ENCODE results near the gene CREB3L4. TPM values are rescaled to one million over a fixed set of nuclear protein-coding genes. Genes with fewer than 3 reads are reported as not detected.

The CREB3L4 gene
- total and polyA plus RNA-seq, 4 donors: 4.4 to 10.3 (median 8.8) TPM

GRCh38 chr1:153945131-153945794 lies 22.4 kb upstream of the CREB3L4 start:
- H3K27ac ChIP-seq (ENCODE audit: low read depth in 1 of 2, low read length in 2 of 2): peak overlapping the region; percentile 94 to 95
- H3K27me3 ChIP-seq (ENCODE audit: control insufficient read depth in 4 of 4, insufficient read depth in 4 of 4, low read length in 3 of 4): no peaks in the 10 kb centered on the region
- H3K9ac ChIP-seq (ENCODE audit: low read depth in 1 of 2, low read length in 2 of 2): peak overlapping the region; percentile 24 to 85
- no peaks in the 10 kb centered on the region for H3K9me3 ChIP-seq (ENCODE audit: control insufficient read depth in 4 of 4, low read length in 3 of 4)
- no peak for TF ChIP-seq ZBTB33 (IDR thresholded peaks at IDR 0.05)
- no peak for TF ChIP-seq SP1 (IDR thresholded peaks at IDR 0.05)
- no peak for TF ChIP-seq HNF4G (IDR thresholded peaks at IDR 0.05)
- TF ChIP-seq RXRA (IDR thresholded peaks at IDR 0.05): no peak
- TF ChIP-seq FOXA1 (IDR thresholded peaks at IDR 0.05): no peak
- no peak for TF ChIP-seq FOXA2 (IDR thresholded peaks at IDR 0.05)
- TF ChIP-seq RAD21 (IDR thresholded peaks at IDR 0.05): no peak
- no peak for TF ChIP-seq TAF1 (conservative IDR thresholded peaks at IDR 0.05)
- TF ChIP-seq REST (IDR thresholded peaks at IDR 0.05): no peak
- no peak for TF ChIP-seq NR2F2 (IDR thresholded peaks at IDR 0.05)
- TF ChIP-seq, protein P1, sequence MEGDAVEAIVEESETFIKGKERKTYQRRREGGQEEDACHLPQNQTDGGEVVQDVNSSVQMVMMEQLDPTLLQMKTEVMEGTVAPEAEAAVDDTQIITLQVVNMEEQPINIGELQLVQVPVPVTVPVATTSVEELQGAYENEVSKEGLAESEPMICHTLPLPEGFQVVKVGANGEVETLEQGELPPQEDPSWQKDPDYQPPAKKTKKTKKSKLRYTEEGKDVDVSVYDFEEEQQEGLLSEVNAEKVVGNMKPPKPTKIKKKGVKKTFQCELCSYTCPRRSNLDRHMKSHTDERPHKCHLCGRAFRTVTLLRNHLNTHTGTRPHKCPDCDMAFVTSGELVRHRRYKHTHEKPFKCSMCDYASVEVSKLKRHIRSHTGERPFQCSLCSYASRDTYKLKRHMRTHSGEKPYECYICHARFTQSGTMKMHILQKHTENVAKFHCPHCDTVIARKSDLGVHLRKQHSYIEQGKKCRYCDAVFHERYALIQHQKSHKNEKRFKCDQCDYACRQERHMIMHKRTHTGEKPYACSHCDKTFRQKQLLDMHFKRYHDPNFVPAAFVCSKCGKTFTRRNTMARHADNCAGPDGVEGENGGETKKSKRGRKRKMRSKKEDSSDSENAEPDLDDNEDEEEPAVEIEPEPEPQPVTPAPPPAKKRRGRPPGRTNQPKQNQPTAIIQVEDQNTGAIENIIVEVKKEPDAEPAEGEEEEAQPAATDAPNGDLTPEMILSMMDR (IDR thresholded peaks at IDR 0.05; ENCODE audit: low read depth, low read length, missing input control): no peak
- H3K4me1 ChIP-seq (ENCODE audit: control insufficient read depth in 4 of 4, insufficient read depth in 4 of 4, low read length in 3 of 4): peaks cover 14 to 38% (median 24%) of the 10 kb centered on the region in 4 donors
- DNase-seq (ENCODE audit: low spot score): no peak
- 41% methylated on average over 12 of the region's 12 CpGs for WGBS
- peaks cover 5 to 33% (median 16%) of the 10 kb centered on the region in 4 donors for H3K36me3 ChIP-seq (ENCODE audit: control insufficient read depth in 4 of 4, insufficient read depth in 3 of 4, low read depth in 1 of 4, low read length in 3 of 4)
- H3K4me3 ChIP-seq (ENCODE audit: low read depth in 1 of 3, low read length in 3 of 3): peak overlapping the region; percentile 80 to 97 (median 87)

DNA sequence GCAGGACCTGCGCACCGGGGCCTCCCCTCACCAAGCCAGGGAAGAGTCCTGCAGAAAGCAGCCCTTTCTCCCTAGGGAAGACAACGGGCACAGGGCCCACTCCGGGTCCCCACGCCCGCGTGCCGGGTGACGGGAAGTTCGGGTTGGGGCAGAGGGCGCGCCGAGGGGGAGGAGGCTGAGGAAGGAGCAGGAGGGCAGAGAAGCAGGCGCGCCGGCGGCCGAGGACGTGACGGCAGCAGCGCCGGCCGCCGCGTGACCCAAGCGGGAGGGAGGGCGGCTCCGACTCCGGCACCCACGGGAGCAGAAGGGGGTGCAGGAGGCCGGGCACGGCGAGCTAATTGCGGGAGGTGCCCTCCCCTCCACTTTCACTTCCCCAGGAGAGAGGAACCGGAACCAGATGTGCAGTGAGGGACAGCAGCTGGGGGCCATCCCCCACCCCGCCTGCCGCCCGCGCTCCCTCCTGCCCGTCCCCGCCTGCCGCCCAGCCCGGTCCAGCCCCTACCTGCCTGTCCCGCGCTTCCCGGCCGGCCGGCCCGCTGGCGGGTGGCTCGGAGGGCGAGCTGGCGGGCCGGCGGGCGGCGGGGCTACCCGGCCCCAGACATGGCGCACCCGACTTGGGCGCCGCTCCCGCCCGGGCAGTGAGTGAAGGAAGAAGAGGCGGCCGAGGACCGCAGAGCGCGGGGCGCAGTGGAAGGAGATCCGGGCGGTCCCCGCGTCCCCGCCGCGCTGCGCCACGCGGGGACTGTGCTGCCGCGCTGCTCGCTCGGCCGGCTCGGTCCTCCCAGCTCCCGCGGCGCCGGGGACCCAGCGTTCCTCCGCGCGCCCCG lies 21.7 kb upstream of the CREB3L4 start:
- no peaks in the 10 kb centered on the region for H3K9me3 ChIP-seq (ENCODE audit: control insufficient read depth in 4 of 4, low read length in 3 of 4)
- H3K9ac ChIP-seq (ENCODE audit: low read depth in 1 of 2, low read length in 2 of 2): peak overlapping the region; percentile 24 to 85
- DNase-seq (ENCODE audit: low spot score): peak; percentile 69
- H3K36me3 ChIP-seq (ENCODE audit: control insufficient read depth in 4 of 4, insufficient read depth in 3 of 4, low read depth in 1 of 4, low read length in 3 of 4): peaks cover 5 to 33% (median 18%) of the 10 kb centered on the region in 4 donors
- peaks cover 14 to 38% (median 24%) of the 10 kb centered on the region in 4 donors for H3K4me1 ChIP-seq (ENCODE audit: control insufficient read depth in 4 of 4, insufficient read depth in 4 of 4, low read length in 3 of 4)
- under 1% methylated on average over 95 of the region's 95 CpGs for WGBS
- no peaks in the 10 kb centered on the region for H3K27me3 ChIP-seq (ENCODE audit: control insufficient read depth in 4 of 4, insufficient read depth in 4 of 4, low read length in 3 of 4)
- H3K27ac ChIP-seq (ENCODE audit: low read depth in 1 of 2, low read length in 2 of 2): peak overlapping the region; percentile 94 to 95
- H3K4me3 ChIP-seq (ENCODE audit: low read depth in 1 of 3, low read length in 3 of 3): peak overlapping the region; percentile 80 to 97 (median 87)
- TF ChIP-seq NR2F2 (IDR thresholded peaks at IDR 0.05) (no peak), YY1 (IDR thresholded peaks at IDR 0.05) (no peak), EGR1 (IDR thresholded peaks at IDR 0.05; ENCODE audit: low read depth in 2 of 2) (no peak), MAX (IDR thresholded peaks at IDR 0.05) (no peak), HNF4A (conservative IDR thresholded peaks at IDR 0.05) (peak in 1 of 2 donors; percentile 42), SP1 (IDR thresholded peaks at IDR 0.05) (peak; percentile 33), GABPA (IDR thresholded peaks at IDR 0.05 in 1 of 2, conservative IDR thresholded peaks at IDR 0.05 in 1 of 2) (peak in 1 of 2 donors; percentile 65), RXRA (IDR thresholded peaks at IDR 0.05) (peak; percentile 32 to 52), FOXA1 (IDR thresholded peaks at IDR 0.05) (no peak), REST (IDR thresholded peaks at IDR 0.05) (peak; percentile 13), RAD21 (IDR thresholded peaks at IDR 0.05) (peak in 1 of 2 donors; percentile 49), JUND (IDR thresholded peaks at IDR 0.05) (no peak), ATF3 (IDR thresholded peaks at IDR 0.05) (no peak), TAF1 (conservative IDR thresholded peaks at IDR 0.05) (no peak), FOXA2 (IDR thresholded peaks at IDR 0.05) (no peak)
